Glutamatergic neuron (in vitro differentiated cells): Measurements from ENCODE around the gene FAM107B. TPM values are rescaled to one million over a fixed set of nuclear protein-coding genes. Genes with fewer than 3 reads are reported as not detected.

Experiments
- DNase-seq: peaks from one replicate; pipeline ENCODE4 v3.0.0; 2022
- H3K27ac Mint-ChIP-seq: one replicate; pipeline ENCODE4 v1.8.0; 2020; ENCODE audit warnings: mild to moderate bottlenecking, mixed read lengths, inconsistent platforms; ENCODE audit not compliant: unreplicated experiment
- H3K27me3 Mint-ChIP-seq: one replicate; pipeline ENCODE4 v1.8.0; 2020; ENCODE audit warnings: mild to moderate bottlenecking, moderate library complexity, mixed read lengths, inconsistent platforms; ENCODE audit not compliant: unreplicated experiment
- H3K36me3 Mint-ChIP-seq: one replicate; pipeline ENCODE4 v1.8.0; 2020; ENCODE audit warnings: mild to moderate bottlenecking, mixed read lengths, inconsistent platforms; ENCODE audit not compliant: unreplicated experiment
- H3K4me1 Mint-ChIP-seq: one replicate; pipeline ENCODE4 v1.8.0; 2020; ENCODE audit warnings: mild to moderate bottlenecking, low read depth, mixed read lengths, inconsistent platforms; ENCODE audit not compliant: unreplicated experiment
- H3K4me3 Mint-ChIP-seq: one replicate; pipeline ENCODE4 v1.8.0; 2020; ENCODE audit warnings: mild to moderate bottlenecking, mixed read lengths, inconsistent platforms; ENCODE audit not compliant: unreplicated experiment
- H3K9me3 Mint-ChIP-seq: one replicate; pipeline ENCODE4 v1.8.0; 2020; ENCODE audit warnings: mild to moderate bottlenecking, moderate library complexity, mixed read lengths, inconsistent platforms; ENCODE audit not compliant: unreplicated experiment
- CTCF ChIP-seq: fragments of 200-600 bp; sonication (generic); IDR thresholded peaks from one replicate; pipeline ENCODE4 v1.5.0; 2021; ENCODE audit not compliant: partially characterized antibody, unreplicated experiment
- total RNA-seq: library from RNA; stranded (reverse); fragmentation: NEBNext Ultra II Directional; extraction: Animal tissue kit (Norgen Biotek cat#: 25700); gene quantifications from one replicate; pipeline ENCODE4 v1.2.1, GENCODE V29; 2021; ENCODE audit not compliant: unreplicated experiment

The FAM107B gene
- total RNA-seq, 1 donor from 2014 or later, result 88.6 TPM

GRCh38 chr10:14557567-14557966, 217.1 kb downstream of the FAM107B start:
- no peak for DNase-seq
- peaks cover 5% of the 10 kb centered on the region for H3K9me3 Mint-ChIP-seq
- H3K27ac Mint-ChIP-seq, result no peak overlapping the region
- H3K27me3 Mint-ChIP-seq, result peaks cover 3% of the 10 kb centered on the region
- H3K4me3 Mint-ChIP-seq, result no peak overlapping the region
- peaks cover 49% of the 10 kb centered on the region for H3K4me1 Mint-ChIP-seq
- H3K36me3 Mint-ChIP-seq, result no peaks in the 10 kb centered on the region
- no peak for TF ChIP-seq CTCF

- no peak for DNase-seq
- H3K9me3 Mint-ChIP-seq, result peaks cover 5% of the 10 kb centered on the region
- H3K27ac Mint-ChIP-seq, result no peak overlapping the region
- peaks cover 47% of the 10 kb centered on the region for H3K4me1 Mint-ChIP-seq
- H3K27me3 Mint-ChIP-seq, result peaks cover 3% of the 10 kb centered on the region
- no peak overlapping the region for H3K4me3 Mint-ChIP-seq
- TF ChIP-seq CTCF, result no peak
- no peaks in the 10 kb centered on the region for H3K36me3 Mint-ChIP-seq
Measured at GRCh38 chr10:14556285-14556956, 218.3 kb downstream of the FAM107B start.

- TF ChIP-seq CTCF, result no peak
- H3K36me3 Mint-ChIP-seq, result no peaks in the 10 kb centered on the region
- peaks cover 3% of the 10 kb centered on the region for H3K27me3 Mint-ChIP-seq
- no peak for DNase-seq
- no peak overlapping the region for H3K27ac Mint-ChIP-seq
- no peak overlapping the region for H3K4me3 Mint-ChIP-seq
- peaks cover 43% of the 10 kb centered on the region for H3K4me1 Mint-ChIP-seq
- H3K9me3 Mint-ChIP-seq, result peaks cover 5% of the 10 kb centered on the region
Measured at GRCh38 chr10:14555807-14556206, 218.9 kb downstream of the FAM107B start.

DNA sequence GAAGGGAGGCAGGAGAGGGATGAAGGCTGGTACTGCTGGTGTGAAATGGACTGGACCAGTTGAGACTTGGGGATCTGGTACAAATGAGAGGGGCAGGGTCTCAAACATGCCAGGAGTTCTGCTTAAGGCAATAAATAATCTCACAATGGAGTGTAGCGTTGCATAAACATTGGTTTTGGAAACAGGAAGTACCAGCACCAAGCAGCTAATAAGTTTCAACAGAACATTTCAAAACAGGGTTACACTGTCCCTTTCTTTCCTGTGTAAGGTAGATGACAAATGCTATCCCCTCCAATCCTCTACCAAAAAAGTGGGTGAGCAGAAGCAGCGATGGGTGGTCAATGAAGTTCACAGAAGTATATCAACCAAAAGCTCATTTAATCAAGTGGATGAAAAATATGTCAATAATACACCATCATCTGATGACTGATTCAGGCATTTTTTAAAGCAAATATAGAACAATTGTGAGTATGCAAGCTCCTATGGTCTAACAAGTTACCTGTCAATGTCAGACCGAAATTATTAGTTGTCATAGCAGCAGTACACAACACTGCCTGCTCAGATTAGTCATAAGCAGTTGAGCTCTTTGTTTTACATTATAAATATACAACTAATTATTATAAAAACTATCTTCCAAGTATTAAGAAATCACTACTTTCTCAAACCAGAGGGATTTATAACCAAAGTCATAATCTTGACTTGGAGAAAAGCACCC, 220.0 kb downstream of the FAM107B start:
- peaks cover under 1% of the 10 kb centered on the region for H3K27me3 Mint-ChIP-seq
- peaks cover 36% of the 10 kb centered on the region for H3K4me1 Mint-ChIP-seq
- no peaks in the 10 kb centered on the region for H3K9me3 Mint-ChIP-seq
- no peak overlapping the region for H3K4me3 Mint-ChIP-seq
- TF ChIP-seq CTCF, result no peak
- DNase-seq, result no peak
- H3K27ac Mint-ChIP-seq, result no peak overlapping the region
- no peaks in the 10 kb centered on the region for H3K36me3 Mint-ChIP-seq

GRCh38 chr10:14554091-14554490, 220.6 kb downstream of the FAM107B start:
- no peak for DNase-seq
- Mint-ChIP-seq H3K4me1 (peaks cover 39% of the 10 kb centered on the region), H3K36me3 (no peaks in the 10 kb centered on the region), H3K27ac (no peak overlapping the region), H3K9me3 (no peaks in the 10 kb centered on the region), H3K4me3 (no peak overlapping the region), H3K27me3 (peaks cover 4% of the 10 kb centered on the region)
- TF ChIP-seq CTCF, result no peak
